Measurements from ENCODE around the gene SLC35B2.

DNA sequence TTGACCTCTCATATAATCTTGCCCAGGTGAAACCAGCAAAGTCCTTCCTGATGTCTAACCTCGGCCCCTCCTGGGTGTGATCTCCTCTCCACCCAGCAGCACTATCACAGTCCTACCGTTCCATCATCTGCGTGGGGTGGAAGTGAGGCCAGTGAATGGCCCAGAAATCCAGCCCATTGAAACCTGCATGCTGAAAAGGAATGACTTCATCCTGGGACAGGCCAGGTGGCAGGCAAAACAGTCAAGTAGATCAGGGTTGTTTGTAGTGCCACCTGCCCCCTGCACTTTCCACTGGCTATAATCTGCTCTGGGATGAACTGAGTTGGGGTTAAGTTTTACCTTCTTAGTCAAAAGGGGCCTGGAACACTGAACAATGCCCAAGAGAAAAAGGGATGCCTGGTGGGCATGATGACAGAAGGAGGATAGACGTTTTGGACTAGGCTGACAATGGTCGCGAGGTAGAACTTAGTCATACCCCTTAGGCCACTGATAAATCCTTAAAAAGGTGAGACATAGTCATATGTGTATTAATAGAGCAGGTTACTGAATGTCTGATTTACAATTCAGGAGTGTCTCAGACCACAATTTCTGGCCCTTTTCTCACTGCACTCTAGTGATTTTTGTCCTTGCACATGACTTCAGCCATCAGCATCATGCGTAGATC lies 18.5 kb downstream of the SLC35B2 start:
- TF ChIP-seq POLR2A (IDR thresholded peaks at IDR 0.05) = no peak
- TF ChIP-seq, protein P1, sequence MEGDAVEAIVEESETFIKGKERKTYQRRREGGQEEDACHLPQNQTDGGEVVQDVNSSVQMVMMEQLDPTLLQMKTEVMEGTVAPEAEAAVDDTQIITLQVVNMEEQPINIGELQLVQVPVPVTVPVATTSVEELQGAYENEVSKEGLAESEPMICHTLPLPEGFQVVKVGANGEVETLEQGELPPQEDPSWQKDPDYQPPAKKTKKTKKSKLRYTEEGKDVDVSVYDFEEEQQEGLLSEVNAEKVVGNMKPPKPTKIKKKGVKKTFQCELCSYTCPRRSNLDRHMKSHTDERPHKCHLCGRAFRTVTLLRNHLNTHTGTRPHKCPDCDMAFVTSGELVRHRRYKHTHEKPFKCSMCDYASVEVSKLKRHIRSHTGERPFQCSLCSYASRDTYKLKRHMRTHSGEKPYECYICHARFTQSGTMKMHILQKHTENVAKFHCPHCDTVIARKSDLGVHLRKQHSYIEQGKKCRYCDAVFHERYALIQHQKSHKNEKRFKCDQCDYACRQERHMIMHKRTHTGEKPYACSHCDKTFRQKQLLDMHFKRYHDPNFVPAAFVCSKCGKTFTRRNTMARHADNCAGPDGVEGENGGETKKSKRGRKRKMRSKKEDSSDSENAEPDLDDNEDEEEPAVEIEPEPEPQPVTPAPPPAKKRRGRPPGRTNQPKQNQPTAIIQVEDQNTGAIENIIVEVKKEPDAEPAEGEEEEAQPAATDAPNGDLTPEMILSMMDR (IDR thresholded peaks at IDR 0.05) = no peak
- TF ChIP-seq POLR2AphosphoS5 (IDR thresholded peaks at IDR 0.05) = no peak
